GM18907 (cell line): ENCODE results near the gene PROM1.

Experiments used
- ATAC-seq: cut with Tn5 transposase; IDR thresholded peaks from one replicate; pipeline ENCODE4 v1.9.1; 2021; ENCODE audit warnings: mild to moderate bottlenecking, moderate library complexity; ENCODE audit not compliant: unreplicated experiment

PROM1 gene

GRCh38 chr4:15995826-15996225 is 88.0 kb downstream of the PROM1 start:
- ATAC-seq: no peak

GRCh38 chr4:15992167-15992485 is 91.7 kb downstream of the PROM1 start:
- no peak for ATAC-seq

DNA sequence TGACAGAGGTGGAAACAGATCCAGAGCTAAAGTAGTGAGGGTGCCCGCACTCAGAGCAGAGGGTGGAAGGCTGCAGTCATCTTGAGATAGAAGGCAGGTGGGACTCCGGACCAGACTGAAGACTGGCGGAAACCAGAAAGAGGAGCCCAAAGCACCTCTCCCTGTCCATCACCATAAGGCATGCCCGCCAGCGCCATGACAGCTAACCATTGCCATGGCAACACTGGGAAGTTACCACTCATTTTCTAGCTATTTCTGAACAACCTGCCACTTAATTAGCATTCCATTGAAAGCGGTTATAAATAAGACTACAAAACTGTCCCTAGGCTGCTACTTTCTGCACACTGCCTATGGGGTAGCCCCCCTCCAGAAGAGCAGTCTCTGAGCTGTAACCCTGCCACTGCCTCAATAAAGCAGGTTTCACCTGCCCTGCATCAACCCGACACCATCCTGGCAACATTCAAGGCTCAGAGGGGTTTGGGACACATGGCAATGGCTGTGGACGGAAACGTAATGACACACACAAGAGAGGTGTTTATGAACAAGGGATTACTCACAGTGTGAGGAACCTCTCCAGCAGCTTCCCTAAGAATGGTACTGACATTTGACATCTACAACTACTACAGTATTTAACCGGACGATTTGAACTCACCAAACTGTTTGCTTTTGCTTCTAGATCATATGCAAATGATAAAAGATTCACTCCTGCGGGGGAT is 93.1 kb downstream of the PROM1 start:
- no peak for ATAC-seq

GRCh38 chr4:15989424-15989823 is 94.4 kb downstream of the PROM1 start:
- ATAC-seq: no peak

- ATAC-seq: no peak
Observed at GRCh38 chr4:15988222-15988621, 95.6 kb downstream of the PROM1 start.

GRCh38 chr4:15986907-15987306 is 96.9 kb downstream of the PROM1 start:
- no peak for ATAC-seq

GRCh38 chr4:15983610-15984009 is 100.2 kb downstream of the PROM1 start:
- ATAC-seq: no peak

DNA sequence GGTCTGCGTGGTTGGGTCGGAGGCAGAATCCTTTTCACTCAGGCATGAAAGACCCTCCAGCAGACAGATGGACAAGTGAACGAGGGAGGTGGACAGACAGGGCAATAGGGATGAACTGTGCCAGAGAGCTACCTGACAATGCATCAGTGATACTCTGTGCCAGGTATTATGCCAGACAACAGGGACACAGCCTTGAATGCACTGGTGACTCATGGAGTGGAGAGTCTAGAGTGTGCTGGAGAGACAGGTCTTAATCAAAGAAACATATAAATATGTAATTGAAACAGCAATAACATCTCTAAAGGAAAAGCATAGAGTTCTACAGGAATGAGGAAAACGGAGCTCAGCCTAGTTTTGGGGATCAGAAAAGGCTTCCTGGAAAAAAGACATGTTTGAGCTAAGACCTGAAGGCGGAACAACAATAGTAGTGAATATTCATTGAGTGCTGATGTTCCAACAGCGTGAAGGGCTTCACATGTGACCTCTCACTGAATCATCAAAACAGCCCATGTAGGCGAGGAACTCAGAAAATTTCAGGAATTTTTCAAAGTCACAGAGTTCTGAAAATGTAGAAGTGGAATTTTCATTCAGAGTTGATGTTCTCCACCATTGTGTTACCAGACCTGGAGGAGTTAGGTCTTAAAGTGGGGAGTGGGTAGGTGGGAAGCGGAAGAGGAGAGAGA is 100.8 kb downstream of the PROM1 start:
- ATAC-seq: no peak

GRCh38 chr4:15976456-15977447 is 107.1 kb downstream of the PROM1 start:
- no peak for ATAC-seq

DNA sequence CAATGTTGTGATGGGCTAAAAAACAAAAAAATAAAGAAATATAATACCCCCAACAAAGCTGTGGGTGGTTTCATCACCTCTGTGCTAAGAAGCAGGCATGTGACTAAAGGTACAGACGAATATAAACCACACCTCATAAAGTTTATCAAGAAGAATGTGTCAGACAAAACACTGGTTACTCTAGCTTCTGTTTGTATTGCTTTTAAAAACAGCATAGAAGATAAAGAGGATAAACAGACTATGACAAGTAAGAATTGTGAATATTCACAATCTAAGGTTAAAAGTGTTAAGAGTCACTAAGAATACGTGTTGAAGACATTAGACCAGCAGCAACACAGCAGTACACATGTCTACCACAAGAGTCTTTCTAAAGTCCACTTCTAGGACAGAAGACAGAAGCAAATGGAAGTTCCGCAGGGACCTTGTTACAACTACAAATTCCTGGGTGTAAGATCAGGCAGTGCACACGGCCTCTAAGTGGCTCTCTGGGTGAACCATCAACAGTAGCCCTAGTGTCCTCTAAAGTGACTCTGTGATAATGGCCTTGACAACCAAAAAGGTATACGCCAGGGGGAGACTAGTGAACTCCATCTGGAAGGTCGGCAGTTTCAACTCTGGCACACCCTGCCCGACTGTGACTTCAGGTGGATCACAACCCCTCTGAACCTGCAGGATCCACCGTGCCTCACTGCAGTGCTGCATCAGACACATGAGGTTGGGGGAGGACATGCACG is 112.6 kb downstream of the PROM1 start:
- no peak for ATAC-seq

DNA sequence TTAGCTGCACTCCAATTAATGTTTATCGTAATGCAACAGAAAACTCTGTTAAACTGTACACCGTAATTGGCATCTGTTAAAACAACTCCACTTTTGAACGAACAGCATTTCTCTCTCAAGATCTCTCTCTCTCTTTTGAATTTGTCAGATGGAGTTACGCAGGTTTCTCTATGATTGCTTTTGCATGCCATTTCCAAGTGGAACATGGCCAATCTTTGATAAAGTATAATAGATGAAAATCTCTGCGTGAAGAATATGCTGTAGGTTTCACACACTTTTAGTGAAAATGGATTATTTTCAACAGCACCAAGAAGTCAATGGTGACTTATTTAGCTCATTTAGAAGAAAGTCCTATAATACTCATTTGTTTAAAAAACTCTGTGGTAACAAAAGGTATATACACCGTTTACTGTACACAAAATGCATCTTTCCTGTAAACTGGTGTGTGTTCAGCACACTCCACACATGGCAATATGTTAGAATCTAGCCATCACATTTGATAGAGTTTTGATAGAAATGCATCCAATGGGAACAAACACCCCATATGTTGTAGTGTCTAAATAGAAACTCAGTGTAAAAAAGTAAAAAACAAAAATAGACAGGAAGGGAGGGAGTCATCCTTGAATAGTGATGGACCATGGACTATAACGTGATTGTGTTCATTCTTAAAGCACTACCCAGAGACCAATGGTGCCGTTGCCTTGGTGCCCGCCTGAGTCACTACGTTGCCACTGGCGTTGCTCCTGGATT is 115.1 kb downstream of the PROM1 start:
- no peak for ATAC-seq

- no peak for ATAC-seq
Observed at GRCh38 chr4:15965325-15965724, 118.5 kb downstream of the PROM1 start.

DNA sequence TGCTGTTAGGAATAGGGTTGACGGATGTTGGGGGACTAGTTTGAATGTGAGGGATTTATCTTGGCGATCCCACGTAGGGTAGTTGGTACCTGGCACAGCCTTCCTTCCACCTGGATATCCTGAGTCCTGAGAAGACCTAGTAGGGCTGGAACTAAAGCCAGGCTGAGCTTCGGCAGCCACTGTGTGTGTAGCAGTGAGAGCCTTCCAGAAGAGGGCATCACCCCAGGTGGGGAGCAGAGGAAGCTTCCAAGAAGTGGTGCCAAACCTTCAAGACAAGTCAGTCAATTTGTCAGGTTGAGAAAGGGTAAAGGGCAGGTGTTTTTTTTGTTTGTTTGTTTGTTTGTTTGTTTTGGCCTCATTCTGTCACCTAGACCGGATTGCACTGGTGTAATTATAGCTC is 119.7 kb downstream of the PROM1 start:
- no peak for ATAC-seq

GRCh38 chr4:15963576-15963975 is 120.2 kb downstream of the PROM1 start:
- ATAC-seq: peak; percentile 77

GRCh38 chr4:15963001-15963451 is 120.8 kb downstream of the PROM1 start, which contains the start of gene FGFBP2:
Gene FGFBP2 (minus strand): TSS chr4:15963175. CDS start chr4:15963129, 46 bp downstream.
- ATAC-seq: peak; percentile 58

GRCh38 chr4:15961781-15962510 is 121.9 kb downstream of the PROM1 start:
- ATAC-seq: no peak

GRCh38 chr4:15958562-15958961 is 125.3 kb downstream of the PROM1 start:
- ATAC-seq: no peak

- ATAC-seq: peak; percentile 98
Observed at GRCh38 chr4:15956179-15956850, 127.5 kb downstream of the PROM1 start.

DNA sequence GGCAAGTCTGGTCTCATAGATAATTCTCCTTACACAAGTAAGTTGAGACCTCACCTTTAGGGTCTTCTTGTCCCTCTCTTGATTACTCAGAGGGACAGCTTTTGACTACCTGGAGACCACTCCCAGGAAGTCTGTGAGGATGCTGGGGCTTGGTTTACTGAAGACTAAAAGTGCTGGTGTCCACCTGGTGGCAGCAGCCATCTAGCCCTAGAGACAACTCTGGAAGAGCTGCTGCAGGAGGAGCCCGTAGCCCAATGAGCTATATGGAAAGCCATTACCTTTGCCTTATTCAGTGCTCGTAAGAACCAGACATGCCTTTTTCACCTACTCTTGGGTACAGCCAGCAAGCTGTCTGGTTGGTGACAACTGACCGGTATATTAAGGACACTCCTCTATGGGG is 128.2 kb downstream of the PROM1 start:
- no peak for ATAC-seq
